H1 (cell line): Measurements from ENCODE around the gene TGM2. TPM values are rescaled to one million over a fixed set of nuclear protein-coding genes. Genes with fewer than 3 reads are reported as not detected.

Experiments used
- CTCF ChIA-PET: fragments of 300-600 bp; sonication (Branson Sonifier 250); formaldehyde crosslinking; loops from one replicate; lab custom pipeline; 2021; ENCODE audit not compliant: partially characterized antibody; lab: Charles Lee
- POLR2A ChIA-PET: fragments of 300-600 bp; sonication (Branson Sonifier 250); formaldehyde crosslinking; loops from one replicate; lab custom pipeline; 2021; ENCODE audit warnings: inconsistent platforms; ENCODE audit not compliant: partially characterized antibody; lab: Charles Lee
- DNase-seq, 2 experiments: peaks; one replicate each; pipeline versions ENCODE4 v3.0.0 to v3.0.0-alpha.2; 2010 to 2022; ENCODE audit warnings: low spot score in 2 of 2, low read depth in 1 of 2, mixed read lengths in 1 of 2
- FAIRE-seq: peaks from 2 replicates; lab custom pipeline; 2011; peaks lifted over from hg19 to GRCh38; lab: Jason Lieb, UNC
- H2AFZ ChIP-seq: 2 replicates; pipeline ENCODE4 v1.8.1; 2012; ENCODE audit warnings: low read length, inconsistent platforms
- H2AK5ac ChIP-seq: 2 replicates; pipeline ENCODE4 v1.6.1; 2013; ENCODE audit warnings: low read depth, low read length
- H2BK120ac ChIP-seq: replicated peaks from 2 replicates; pipeline ENCODE3; 2013; ENCODE audit warnings: low read depth, low read length, inconsistent platforms
- H2BK12ac ChIP-seq: 2 replicates; pipeline ENCODE4 v1.6.1; 2013; ENCODE audit warnings: low read depth, low read length
- H2BK15ac ChIP-seq: 2 replicates; pipeline ENCODE4 v1.6.1; 2013; ENCODE audit warnings: low read length
- H2BK20ac ChIP-seq: 2 replicates; pipeline ENCODE4 v1.6.1; 2013; ENCODE audit warnings: low read length
- H2BK5ac ChIP-seq: 2 replicates; pipeline ENCODE4 v1.6.1; 2013; ENCODE audit warnings: low read depth, low read length
- H3K14ac ChIP-seq: 2 replicates; pipeline ENCODE4 v1.6.1; 2013; ENCODE audit warnings: inconsistent platforms; ENCODE audit not compliant: insufficient read length
- H3K18ac ChIP-seq: 2 replicates; pipeline ENCODE4 v1.6.1; 2013; ENCODE audit warnings: low read length; ENCODE audit errors: extremely low read depth
- H3K23ac ChIP-seq: 2 replicates; pipeline ENCODE4 v1.6.1; 2013; ENCODE audit warnings: inconsistent platforms; ENCODE audit not compliant: insufficient read length
- H3K23me2 ChIP-seq: 2 replicates; pipeline ENCODE4 v1.6.1; 2013; ENCODE audit warnings: low read depth, low read length
- H3K27ac ChIP-seq: 2 replicates; pipeline ENCODE4 v1.6.1; 2011; ENCODE audit warnings: low read depth, low read length, inconsistent platforms
- H3K27me3 ChIP-seq, 4 experiments: replicated peaks in 1 of 4; 1 replicate in 1 of 4; 2 replicates in 3 of 4; pipeline versions ENCODE4 v1.6.1 to v1.8.1; 2011 to 2013; ENCODE audit warnings: low read length in 3 of 4, mild to moderate bottlenecking in 3 of 4, inconsistent platforms in 2 of 4, mixed read lengths in 2 of 4, moderate library complexity in 1 of 4; ENCODE audit not compliant: control insufficient read depth in 3 of 4, insufficient read depth in 3 of 4; ENCODE audit errors: extremely low read depth in 1 of 4
- H3K36me3 ChIP-seq, 4 experiments: 2 replicates each; pipeline versions ENCODE4 v1.6.1 to v1.8.1; 2011 to 2013; ENCODE audit warnings: mild to moderate bottlenecking in 4 of 4, low read length in 3 of 4, moderate library complexity in 2 of 4, control low read depth in 1 of 4, inconsistent platforms in 1 of 4; ENCODE audit not compliant: insufficient read depth in 4 of 4, control insufficient read depth in 2 of 4
- H3K4ac ChIP-seq: replicated peaks from 2 replicates; pipeline ENCODE3; 2013; ENCODE audit warnings: low read length, low read depth, mixed read lengths, inconsistent platforms; ENCODE audit not compliant: insufficient read length
- H3K4me1 ChIP-seq, 4 experiments: replicated peaks in 1 of 4; 1 replicate in 1 of 4; 2 replicates in 3 of 4; pipeline versions ENCODE4 v1.6.1 to v1.8.1; 2011 to 2013; ENCODE audit warnings: low read length in 3 of 4, inconsistent platforms in 2 of 4, mixed read lengths in 1 of 4; ENCODE audit not compliant: insufficient read depth in 4 of 4, control insufficient read depth in 3 of 4
- H3K4me2 ChIP-seq, 2 experiments: 2 replicates each; pipeline versions ENCODE4 v1.6.1 to v1.8.1; 2011 to 2013; ENCODE audit warnings: low read depth in 2 of 2, low read length in 2 of 2, control low read depth in 1 of 2, inconsistent platforms in 1 of 2, mild to moderate bottlenecking in 1 of 2; ENCODE audit not compliant: insufficient read depth in 1 of 2
- H3K4me3 ChIP-seq, 4 experiments: fragments of 200-600, 300-600 bp in 1 of 4; sonication (generic), shearing (Covaris generic), sonication (Bioruptor Twin) in 1 of 4; 2 replicates each; pipeline versions ENCODE4 v1.5.1 to v1.8.1; 2011 to 2016; ENCODE audit warnings: low read length in 4 of 4, low read depth in 3 of 4, control low read depth in 2 of 4, inconsistent platforms in 2 of 4, mild to moderate bottlenecking in 2 of 4, mixed read lengths in 1 of 4, moderate library complexity in 1 of 4; ENCODE audit not compliant: insufficient read depth in 2 of 4; ENCODE audit errors: extremely low read depth in 1 of 4
- H3K56ac ChIP-seq: replicated peaks from 2 replicates; pipeline ENCODE3; 2013; ENCODE audit warnings: low read depth, mild to moderate bottlenecking, mixed read lengths, low read length, inconsistent platforms; ENCODE audit not compliant: insufficient read length
- H3K79me1 ChIP-seq: 2 replicates; pipeline ENCODE4 v1.6.1; 2013; ENCODE audit warnings: low read depth, low read length, control low read depth
- H3K79me2 ChIP-seq, 2 experiments: 2 replicates each; pipeline versions ENCODE4 v1.6.1 to v1.8.1; 2012 to 2013; ENCODE audit warnings: low read length in 2 of 2, mild to moderate bottlenecking in 2 of 2, inconsistent platforms in 1 of 2; ENCODE audit not compliant: insufficient read depth in 2 of 2, control insufficient read depth in 1 of 2
- H3K9ac ChIP-seq, 4 experiments: replicated peaks in 1 of 4; 1 replicate in 1 of 4; 2 replicates in 3 of 4; pipeline versions ENCODE4 v1.6.1 to v1.8.1; 2011 to 2013; ENCODE audit warnings: low read depth in 3 of 4, low read length in 3 of 4, control low read depth in 2 of 4, mild to moderate bottlenecking in 2 of 4, moderate library complexity in 2 of 4, inconsistent platforms in 1 of 4; ENCODE audit errors: extremely low read depth in 1 of 4
- H3K9me3 ChIP-seq, 2 experiments: 2 replicates each; pipeline versions ENCODE4 v1.6.1 to v1.8.1; 2012 to 2013; ENCODE audit warnings: mild to moderate bottlenecking in 2 of 2, moderate library complexity in 2 of 2, control low read depth in 1 of 2, inconsistent platforms in 1 of 2, low read depth in 1 of 2, low read length in 1 of 2, mixed read lengths in 1 of 2; ENCODE audit not compliant: insufficient read depth in 2 of 2
- H4K20me1 ChIP-seq, 2 experiments: replicated peaks in 1 of 2; 2 replicates each; pipeline versions ENCODE3 to v1.8.1; 2011 to 2013; ENCODE audit warnings: inconsistent platforms in 2 of 2, low read length in 2 of 2, mild to moderate bottlenecking in 1 of 2; ENCODE audit not compliant: insufficient read depth in 2 of 2, control insufficient read depth in 1 of 2
- H4K5ac ChIP-seq: 2 replicates; pipeline ENCODE4 v1.6.1; 2013; ENCODE audit warnings: low read length, low read depth, mixed read lengths, inconsistent platforms; ENCODE audit not compliant: insufficient read length
- H4K8ac ChIP-seq: 2 replicates; pipeline ENCODE4 v1.8.0; 2013; ENCODE audit warnings: mild to moderate bottlenecking, moderate library complexity, low read length, inconsistent platforms; ENCODE audit not compliant: insufficient read depth; ENCODE audit errors: extremely low read depth
- H4K91ac ChIP-seq: replicated peaks from 2 replicates; pipeline ENCODE3; 2013; ENCODE audit warnings: low read length, mixed read lengths, inconsistent platforms; ENCODE audit not compliant: insufficient read length
- POLR2A ChIP-seq, 2 experiments: IDR thresholded peaks; 1 replicate in 1 of 2; 2 replicates in 1 of 2; pipeline ENCODE4 v1.6.1; 2011; ENCODE audit warnings: low read depth in 2 of 2, low read length in 2 of 2, mild to moderate bottlenecking in 2 of 2; ENCODE audit errors: control extremely low read depth in 1 of 2
- RFX5 ChIP-seq: IDR thresholded peaks from 2 replicates; pipeline ENCODE4 v1.6.1; 2011; ENCODE audit warnings: low read depth, low read length, improper control_type of control experiment, borderline replicate concordance
- WGBS, 2 experiments: shearing (Covaris generic) in 1 of 2; methylation state at CpG; one replicate each; pipeline versions ENCODE4 v1.1.6 to v1.1.7; 2013 to 2015; ENCODE audit warnings: low lambda C conversion rate in 2 of 2, mixed read lengths in 2 of 2, inconsistent platforms in 1 of 2, low coverage in 1 of 2, missing lambda C conversion rate in 1 of 2; ENCODE audit not compliant: insufficient replicate concordance in 2 of 2, insufficient coverage in 1 of 2, insufficient read length in 1 of 2; ENCODE audit errors: extremely low coverage in 1 of 2, missing lambda C conversion rate in 1 of 2; 5-methylcytosine and 5-hydroxymethylcytosine counted together
- polyA plus RNA-seq, 7 experiments: library from polyadenylated mRNA; depleted of rRNA in 3 of 7; stranded (reverse) in 5 of 7; unstranded in 2 of 7; fragments of >200 nt in 5 of 7; fragments of 200-250 nt in 2 of 7; gene quantifications; 1 replicate in 5 of 7; 2 replicates in 1 of 7; 4 replicates in 1 of 7; pipeline versions ENCODE4 v1.2.1 to v1.2.3, GENCODE V29; 2011 to 2013; ENCODE audit warnings: missing spikeins in 2 of 7, mixed read lengths in 2 of 7
- total RNA-seq: library from RNA; stranded (reverse); fragmentation: NEBNext Ultra II Directional; extraction: Animal tissue kit (Norgen Biotek cat#: 25700); gene quantifications from 2 replicates; pipeline ENCODE4 v1.2.1, GENCODE V29; 2021

Gene TGM2
- total and polyA plus RNA-seq, 2 of the 8 experiments (the other 6 are each of a cell fraction or from before 2014, with no cell fraction given), result 0.86 to 1.0 TPM

- no peak overlapping the region for H3K4ac ChIP-seq
- no peak overlapping the region for H2BK20ac ChIP-seq
- no peak overlapping the region for H3K9ac ChIP-seq
- H4K20me1 ChIP-seq, result no peaks in the 10 kb centered on the region
- no peaks in the 10 kb centered on the region for H3K79me2 ChIP-seq
- no peak overlapping the region for H2AK5ac ChIP-seq
- no peak overlapping the region for H3K14ac ChIP-seq
- no peak overlapping the region for H3K18ac ChIP-seq
- 92% methylated on average over 10 of the region's 10 CpGs; no CpG with 5 or more reads in 1 of the 2 experiments for WGBS, 2 experiments
- ChIA-PET CTCF (interaction anchor here (2.2 to 3.5 kb wide), 2 partner anchors 21 to 88 kb away, joined by 6 to 14 read pairs; no protein-coding TSS in a partner anchor), POLR2A (no interaction called here)
- no peak overlapping the region for H2AFZ ChIP-seq
- no peaks in the 10 kb centered on the region for H3K36me3 ChIP-seq
- H2BK15ac ChIP-seq, result no peak overlapping the region
- H2BK120ac ChIP-seq, result no peak overlapping the region
- H3K4me3 ChIP-seq, result no peak overlapping the region
- no peaks in the 10 kb centered on the region for H3K9me3 ChIP-seq
- H3K27me3 ChIP-seq, result no peaks in the 10 kb centered on the region
- H3K79me1 ChIP-seq, result no peaks in the 10 kb centered on the region
- H3K56ac ChIP-seq, result no peak overlapping the region
- H3K4me1 ChIP-seq, result peaks cover 0 to 4% (median 0%) of the 10 kb centered on the region in 4 experiments; a peak in 1 of 7 replicates
- H4K91ac ChIP-seq, result no peak overlapping the region
- no peak overlapping the region for H4K5ac ChIP-seq
- TF ChIP-seq RFX5 (no peak), POLR2A (IDR thresholded peaks at IDR 0.05; ENCODE audit: control extremely low read depth in 1 of 2, low read depth in 2 of 2, low read length in 2 of 2) (no peak)
- peaks cover 1% of the 10 kb centered on the region; the same call in 1 of the 2 replicates for H3K23me2 ChIP-seq
- H2BK12ac ChIP-seq, result 0 out of 2 replicates have a peak overlapping the region, but pooled peaks have one; percentile 68
- no peak overlapping the region for H3K4me2 ChIP-seq
- no peak overlapping the region for H3K23ac ChIP-seq
- DNase-seq, result no peak
- no peak overlapping the region for H3K27ac ChIP-seq
- H4K8ac ChIP-seq, result no peak overlapping the region
- FAIRE-seq, result no peak
- H2BK5ac ChIP-seq, result no peak overlapping the region
These were observed 31.2 kb downstream of the TGM2 start for GRCh38 chr20:38133680-38134426.
